HepG2 (cell line): ENCODE data around the gene NT5C1A.

Source experiments
- CEBPB ChIP-seq: IDR thresholded peaks from 2 replicates; pipeline ENCODE4 v1.6.1; 2011; ENCODE audit warnings: low read depth, low read length, improper control_type of control experiment, borderline replicate concordance
- CEBPG ChIP-seq: IDR thresholded peaks from 2 replicates; pipeline ENCODE4 v1.6.1; 2016
- CHD2 ChIP-seq: IDR thresholded peaks from 2 replicates; pipeline ENCODE4 v1.6.1; 2011; ENCODE audit warnings: low read depth, low read length, improper control_type of control experiment
- CTCF ChIP-seq: sonication (generic); formaldehyde crosslinking; IDR thresholded peaks from 2 replicates; pipeline ENCODE4 v1.5.0; 2020; ENCODE audit warnings: mild to moderate bottlenecking, missing genetic modification reagents, moderate library complexity
- HIVEP1 ChIP-seq: sonication (generic); formaldehyde crosslinking; IDR thresholded peaks from 2 replicates; pipeline ENCODE4 v1.4.0; 2020; ENCODE audit warnings: mild to moderate bottlenecking, missing genetic modification reagents
- MXI1 ChIP-seq: IDR thresholded peaks from 3 replicates; pipeline ENCODE4 v1.6.1; 2012; ENCODE audit warnings: low read depth, low read length, inconsistent platforms, borderline replicate concordance
- POLR2A ChIP-seq, 2 experiments: IDR thresholded peaks; 2 replicates each; pipeline ENCODE4 v1.6.1; 2011; ENCODE audit warnings: low read depth in 2 of 2, low read length in 2 of 2, mild to moderate bottlenecking in 1 of 2, moderate library complexity in 1 of 2; ENCODE audit not compliant: insufficient read depth in 1 of 2
- SPEN ChIP-seq: sonication (generic); formaldehyde crosslinking; IDR thresholded peaks from 2 replicates; pipeline ENCODE4 v1.5.1; 2020; ENCODE audit warnings: low read depth, mild to moderate bottlenecking, missing genetic modification reagents
- ZHX2 ChIP-seq, 2 experiments: sonication (generic) in 1 of 2; formaldehyde crosslinking in 1 of 2; IDR thresholded peaks; 2 replicates each; pipeline versions ENCODE4 v1.6.1 to v1.9.0; 2014 to 2022; ENCODE audit warnings: antibody characterized with exemption in 1 of 2, borderline replicate concordance in 1 of 2, inconsistent platforms in 1 of 2, low read depth in 1 of 2, missing genetic modification reagents in 1 of 2
- ZNF24 ChIP-seq: fragments of 450-650 bp; IDR thresholded peaks from 2 replicates; pipeline ENCODE4 v1.6.1; 2017; ENCODE audit warnings: antibody characterized with exemption, mild to moderate bottlenecking
- ZNF841 ChIP-seq: sonication (generic); formaldehyde crosslinking; IDR thresholded peaks from 2 replicates; pipeline ENCODE4 v1.8.1; 2023; ENCODE audit warnings: missing genetic modification reagents, borderline replicate concordance
- ZSCAN20 ChIP-seq: sonication (generic); formaldehyde crosslinking; IDR thresholded peaks from 2 replicates; pipeline ENCODE4 v1.4.0; 2020; ENCODE audit warnings: missing genetic modification reagents, mild to moderate bottlenecking, borderline replicate concordance

- TF ChIP-seq HIVEP1, result no peak
- no peak for TF ChIP-seq MXI1
- TF ChIP-seq CHD2, result no peak
- TF ChIP-seq ZNF841 (CRISPR knock-in tag), result no peak
- no peak for TF ChIP-seq POLR2A (IDR thresholded peaks at IDR 0.05; ENCODE audit: insufficient read depth in 1 of 2, low read depth in 2 of 2, low read length in 2 of 2)
- TF ChIP-seq ZNF24, result no peak
- TF ChIP-seq ZHX2 (IDR thresholded peaks at IDR 0.05; ENCODE audit: low read depth), result no peak
- TF ChIP-seq ZHX2 (CRISPR knock-in tag; IDR thresholded peaks at IDR 0.05; ENCODE audit: borderline replicate concordance), result no peak
- TF ChIP-seq CTCF (CRISPR knock-in tag), result no peak
- no peak for TF ChIP-seq CEBPB
- TF ChIP-seq SPEN (CRISPR knock-in tag), result no peak
- no peak for TF ChIP-seq ZSCAN20 (CRISPR knock-in tag)
- TF ChIP-seq CEBPG (CRISPR knock-in tag), result no peak
Observed at GRCh38 chr1:39620659-39621165, 51.2 kb downstream of the NT5C1A start.
